ENCODE results near the gene TRAPPC3L.

DNA sequence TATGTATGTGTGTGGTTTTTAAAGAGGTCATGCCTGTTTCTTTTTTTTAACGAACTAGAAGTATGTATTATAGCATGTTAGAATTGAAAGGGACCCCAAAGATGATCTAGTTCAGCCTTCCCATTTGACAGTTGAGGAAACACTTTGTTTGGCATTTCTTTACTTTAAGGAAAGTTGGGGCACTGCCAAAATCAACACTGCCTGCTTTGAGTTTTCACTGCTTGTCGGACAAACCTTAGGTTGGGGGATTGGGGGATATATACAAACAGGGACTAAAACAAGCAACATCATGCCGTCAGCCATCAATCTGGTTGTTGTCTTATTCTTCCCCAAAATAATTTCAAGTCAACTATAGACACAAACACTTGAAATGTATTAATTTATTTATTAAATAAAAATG, 98.4 kb downstream of the TRAPPC3L start:
- TF ChIP-seq, protein P1, sequence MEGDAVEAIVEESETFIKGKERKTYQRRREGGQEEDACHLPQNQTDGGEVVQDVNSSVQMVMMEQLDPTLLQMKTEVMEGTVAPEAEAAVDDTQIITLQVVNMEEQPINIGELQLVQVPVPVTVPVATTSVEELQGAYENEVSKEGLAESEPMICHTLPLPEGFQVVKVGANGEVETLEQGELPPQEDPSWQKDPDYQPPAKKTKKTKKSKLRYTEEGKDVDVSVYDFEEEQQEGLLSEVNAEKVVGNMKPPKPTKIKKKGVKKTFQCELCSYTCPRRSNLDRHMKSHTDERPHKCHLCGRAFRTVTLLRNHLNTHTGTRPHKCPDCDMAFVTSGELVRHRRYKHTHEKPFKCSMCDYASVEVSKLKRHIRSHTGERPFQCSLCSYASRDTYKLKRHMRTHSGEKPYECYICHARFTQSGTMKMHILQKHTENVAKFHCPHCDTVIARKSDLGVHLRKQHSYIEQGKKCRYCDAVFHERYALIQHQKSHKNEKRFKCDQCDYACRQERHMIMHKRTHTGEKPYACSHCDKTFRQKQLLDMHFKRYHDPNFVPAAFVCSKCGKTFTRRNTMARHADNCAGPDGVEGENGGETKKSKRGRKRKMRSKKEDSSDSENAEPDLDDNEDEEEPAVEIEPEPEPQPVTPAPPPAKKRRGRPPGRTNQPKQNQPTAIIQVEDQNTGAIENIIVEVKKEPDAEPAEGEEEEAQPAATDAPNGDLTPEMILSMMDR (IDR thresholded peaks at IDR 0.05; ENCODE audit: low read length) = no peak
- TF ChIP-seq EZH2 (optimal IDR thresholded peaks at IDR 0.05; ENCODE audit: low read depth, low read length) = no peak
- TF ChIP-seq EZH2phosphoT487 (IDR thresholded peaks at IDR 0.05; ENCODE audit: low read length) = no peak
